NCI-H2196 treated with DMSO at 0.1 percent for 48 hours (cell line): ENCODE data around the gene ATP2C2.
"Not testable (repeated sequence)": the region's sequence is repeated elsewhere in the genome, so short reads cannot be mapped to it uniquely, and the experiment has no call there.

ENCODE experiments used
- DNase-seq: peaks from one replicate; lab custom pipeline; 2025; ENCODE audit not compliant: unreplicated experiment; lab: John Stamatoyannopoulos, UW

The ATP2C2 gene

GRCh38 chr16:84448444-84448843 lies 80.1 kb downstream of the ATP2C2 start:
- no peak for DNase-seq

GRCh38 chr16:84449156-84450140 lies 81.1 kb downstream of the ATP2C2 start:
- DNase-seq, result no peak

- DNase-seq, result no peak
These were observed 82.0 kb downstream of the ATP2C2 start for GRCh38 chr16:84450176-84450865.

- DNase-seq, result not testable (repeated sequence)
These were observed 82.8 kb downstream of the ATP2C2 start for GRCh38 chr16:84451010-84451676.

GRCh38 chr16:84451781-84452180 lies 83.4 kb downstream of the ATP2C2 start:
- no peak for DNase-seq

GRCh38 chr16:84453061-84453752 lies 84.9 kb downstream of the ATP2C2 start:
- DNase-seq, result no peak

- no peak for DNase-seq
These were observed 86.3 kb downstream of the ATP2C2 start for GRCh38 chr16:84454611-84455010.

- DNase-seq, result no peak
These were observed 86.7 kb downstream of the ATP2C2 start for GRCh38 chr16:84455031-84455430.

- no peak for DNase-seq
These were observed 90.5 kb downstream of the ATP2C2 start for GRCh38 chr16:84458606-84459532.

- DNase-seq, result no peak
These were observed 91.2 kb downstream of the ATP2C2 start for GRCh38 chr16:84459533-84459894.

GRCh38 chr16:84459941-84460405 lies 91.6 kb downstream of the ATP2C2 start:
- no peak for DNase-seq

- no peak for DNase-seq
These were observed 92.2 kb downstream of the ATP2C2 start for GRCh38 chr16:84460406-84461028.

- no peak for DNase-seq
These were observed 92.7 kb downstream of the ATP2C2 start for GRCh38 chr16:84461029-84461412.

GRCh38 chr16:84461413-84462295 lies 93.3 kb downstream of the ATP2C2 start:
- DNase-seq, result no peak

- DNase-seq, result no peak
These were observed 94.2 kb downstream of the ATP2C2 start for GRCh38 chr16:84462296-84463210.

GRCh38 chr16:84463221-84463620 lies 94.9 kb downstream of the ATP2C2 start:
- DNase-seq, result no peak

GRCh38 chr16:84464116-84464515 lies 95.8 kb downstream of the ATP2C2 start:
- no peak for DNase-seq
